Heart left ventricle (tissue), 16 donors: Measurements from ENCODE around the gene MYO16. TPM values are rescaled to one million over a fixed set of nuclear protein-coding genes. Genes with fewer than 3 reads are reported as not detected.

Experiments used
- ATAC-seq, 4 donors: fragments of 200-7000 bp; cut with Tn5 transposase; one replicate each; pipeline ENCODE4 v1.9.1; 2020 to 2022; ENCODE audit warnings: moderate library complexity in 4 of 4, mild to moderate bottlenecking in 3 of 4, moderate number of reproducible peaks in 1 of 4
- DNase-seq, 5 donors: peaks; one replicate each; pipeline ENCODE4 v3.0.0-alpha.2; 2020
- H3K27ac ChIP-seq, 12 donors: fragments of 200-600 bp; sonication (generic) in 4 of 12; one replicate each; pipeline versions ENCODE4 v1.5.0 to v1.8.0; 2016 to 2022; ENCODE audit warnings: mild to moderate bottlenecking in 2 of 12
- H3K27me3 ChIP-seq, 9 donors: fragments of 200-600 bp; sonication (generic) in 2 of 9; one replicate each; pipeline versions ENCODE4 v1.5.1 to v1.8.0; 2016 to 2022; ENCODE audit warnings: mild to moderate bottlenecking in 3 of 9
- H3K36me3 ChIP-seq, 9 donors: fragments of 200-600 bp; sonication (generic) in 2 of 9; one replicate each; pipeline versions ENCODE4 v1.5.0 to v1.8.0; 2018 to 2022; ENCODE audit warnings: mild to moderate bottlenecking in 2 of 9
- H3K4me1 ChIP-seq, 12 donors: fragments of 200-600 bp; sonication (generic) in 4 of 12; one replicate each; pipeline versions ENCODE4 v1.5.0 to v1.8.0; 2016 to 2022; ENCODE audit warnings: mild to moderate bottlenecking in 3 of 12
- H3K4me3 ChIP-seq, 12 donors: fragments of 200-600 bp; sonication (generic) in 4 of 12; one replicate each; pipeline versions ENCODE4 v1.5.0 to v1.8.0; 2017 to 2022; ENCODE audit warnings: mild to moderate bottlenecking in 9 of 12, moderate library complexity in 4 of 12
- H3K9me3 ChIP-seq, 12 donors: fragments of 200-600 bp; sonication (generic) in 4 of 12; one replicate each; pipeline versions ENCODE4 v1.5.0 to v1.8.0; 2016 to 2022; ENCODE audit warnings: mild to moderate bottlenecking in 1 of 12
- POLR2A ChIP-seq, 2 donors: fragments of 450-650 bp; IDR thresholded peaks; one replicate each; pipeline ENCODE4 v1.6.1; 2017; ENCODE audit warnings: antibody characterized with exemption in 2 of 2, mild to moderate bottlenecking in 2 of 2, moderate library complexity in 2 of 2
- WGBS, 4 donors: extraction: QIAGEN DNeasy Blood & Tissue Kit in 2 of 4; methylation state at CpG; one replicate each; pipeline versions ENCODE4 v1.1.5 to v1.1.7; 2013 to 2018; 5-methylcytosine and 5-hydroxymethylcytosine counted together
- intact Hi-C, 10 donors: fragments of 100-400 bp; cut with DNase I; formaldehyde crosslinking; loops; one replicate each; pipeline versions ENCODE4 v1.11.1 to v1.14.2; 2022
- polyA plus RNA-seq, 2 donors: library from polyadenylated mRNA; stranded (reverse); fragments of 200-250 nt; gene quantifications; one replicate each; pipeline ENCODE4 v1.2.3, GENCODE V29; 2013
- total RNA-seq, 9 donors: library from RNA; depleted of rRNA in 2 of 9; stranded (reverse); fragments of >200 nt in 2 of 9; fragmentation: NEBNext Ultra II Directional in 3 of 9; extraction: Animal tissue kit (Norgen Biotek cat#: 25700) in 3 of 9; gene quantifications; one replicate each; pipeline versions ENCODE4 v1.1.0 to v1.2.4, GENCODE V29; 2016 to 2023
- TF ChIP-seq, protein P1 (sequence below), 12 donors: fragments of 200-600 bp; sonication (generic) in 4 of 12; IDR thresholded peaks; one replicate each; pipeline versions ENCODE4 v1.5.0 to v1.8.0; 2018 to 2022; ENCODE audit warnings: antibody characterized with exemption in 12 of 12, mild to moderate bottlenecking in 5 of 12
- donor health status: ischemic (EF 13 %, LVEDD 7.1; RV severe dilation, severe dysfunction).
- donor health status: healthy with polysubstance abuse.
- donor health status: DM: no; HTN: yes; CAD: no.
- donor health status: DM: no; HTN: no; CAD: no.
- donor health status: ischemic (EF 25% LVEDD 6.9; RV normal size, moderate dysfunction).
- donor health status: ischemic (EF 25% LVEDD 5.7; RV mildly dilated, moderate dysfunction).
- donor health status: healthy.
- donor health status: DM: yes; HTN: yes; CAD: no.
- donor health status: ischemic (EF 35%, LVEDD 5.7; RV mildly dilated, moderate dysfunction).
- donor health status: nonischemic (EF 11% LVEDD 7.7; RV severe dilation, severe dysfunction).
- donor health status: DM: yes; HTN: yes; CAD: no.
- donor health status: PGD.
- donor health status: ischemic (EF 29% LVEDD 5.4; RV normal size, mild dysfunction).
- donor health status: nonischemic (EF 23%, LVEDD 6.1; RV moderate dilation, normal function).

Gene MYO16
- total and polyA plus RNA-seq, 11 donors: 0.16 to 5.2 (median 0.81) TPM

DNA sequence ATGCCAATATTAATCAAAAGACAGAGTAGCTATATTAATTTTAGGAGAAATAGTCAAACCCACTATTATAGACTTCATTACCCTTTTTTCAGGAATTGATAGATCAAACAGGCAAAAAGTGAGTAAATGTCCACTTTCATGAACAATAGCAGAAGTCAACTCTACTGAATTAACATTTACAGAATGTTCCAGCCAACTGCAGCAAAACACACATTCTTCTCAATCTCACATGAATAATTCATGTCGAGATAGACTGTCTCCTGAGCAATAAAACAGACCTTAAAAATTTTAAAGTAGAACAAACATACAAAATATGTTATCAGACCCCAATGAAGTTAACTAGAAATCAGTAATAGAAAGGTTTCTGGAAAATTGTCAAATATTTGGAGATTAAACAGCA, 118.4 kb downstream of the MYO16 start:
- Histone ChIP-seq H3K9me3 (peaks cover 0 to 11% (median 0%) of the 10 kb centered on the region in 12 donors), H3K4me3 (no peak overlapping the region), H3K36me3 (no peaks in the 10 kb centered on the region), H3K4me1 (no peaks in the 10 kb centered on the region), H3K27me3 (no peaks in the 10 kb centered on the region), H3K27ac (no peak overlapping the region)
- ATAC-seq: no peak
- 61 to 71% (median 66%) methylated on average over 1 of the region's 1 CpG for WGBS, 4 donors
- TF ChIP-seq POLR2A (IDR thresholded peaks at IDR 0.05): no peak
- TF ChIP-seq, protein P1, sequence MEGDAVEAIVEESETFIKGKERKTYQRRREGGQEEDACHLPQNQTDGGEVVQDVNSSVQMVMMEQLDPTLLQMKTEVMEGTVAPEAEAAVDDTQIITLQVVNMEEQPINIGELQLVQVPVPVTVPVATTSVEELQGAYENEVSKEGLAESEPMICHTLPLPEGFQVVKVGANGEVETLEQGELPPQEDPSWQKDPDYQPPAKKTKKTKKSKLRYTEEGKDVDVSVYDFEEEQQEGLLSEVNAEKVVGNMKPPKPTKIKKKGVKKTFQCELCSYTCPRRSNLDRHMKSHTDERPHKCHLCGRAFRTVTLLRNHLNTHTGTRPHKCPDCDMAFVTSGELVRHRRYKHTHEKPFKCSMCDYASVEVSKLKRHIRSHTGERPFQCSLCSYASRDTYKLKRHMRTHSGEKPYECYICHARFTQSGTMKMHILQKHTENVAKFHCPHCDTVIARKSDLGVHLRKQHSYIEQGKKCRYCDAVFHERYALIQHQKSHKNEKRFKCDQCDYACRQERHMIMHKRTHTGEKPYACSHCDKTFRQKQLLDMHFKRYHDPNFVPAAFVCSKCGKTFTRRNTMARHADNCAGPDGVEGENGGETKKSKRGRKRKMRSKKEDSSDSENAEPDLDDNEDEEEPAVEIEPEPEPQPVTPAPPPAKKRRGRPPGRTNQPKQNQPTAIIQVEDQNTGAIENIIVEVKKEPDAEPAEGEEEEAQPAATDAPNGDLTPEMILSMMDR (IDR thresholded peaks at IDR 0.05): no peak
- intact Hi-C loops: no loop called here
- no peak for DNase-seq

DNA sequence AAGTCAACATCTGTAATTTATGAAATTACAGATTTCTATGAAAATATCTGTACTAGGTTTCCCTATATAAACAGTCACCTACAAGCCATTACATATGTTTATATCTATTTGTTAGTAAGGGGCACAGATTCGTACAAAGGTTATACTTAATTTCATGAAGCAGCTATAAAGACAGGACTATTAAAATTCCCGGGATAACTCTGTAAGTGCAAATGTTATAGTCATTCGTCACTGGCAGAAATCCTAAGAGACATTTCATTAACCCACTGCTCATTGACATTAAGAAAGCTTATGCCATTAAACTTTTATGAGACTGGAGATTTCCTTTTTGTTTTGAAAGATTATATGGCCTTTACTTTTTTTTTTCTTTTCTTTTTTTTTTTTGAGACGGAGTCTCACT, 122.9 kb downstream of the MYO16 start:
- Histone ChIP-seq H3K36me3 (no peaks in the 10 kb centered on the region), H3K27me3 (no peaks in the 10 kb centered on the region), H3K9me3 (peaks cover 0 to under 1% (median 0%) of the 10 kb centered on the region in 12 donors), H3K4me1 (no peaks in the 10 kb centered on the region), H3K27ac (no peak overlapping the region), H3K4me3 (no peak overlapping the region)
- intact Hi-C loops: no loop called here
- WGBS, 4 donors: 48 to 74% (median 60%) methylated on average over 4 of the region's 4 CpGs
- DNase-seq: no peak
- no peak for TF ChIP-seq POLR2A (IDR thresholded peaks at IDR 0.05)
- TF ChIP-seq, protein P1 (IDR thresholded peaks at IDR 0.05): no peak
- ATAC-seq: no peak

DNA sequence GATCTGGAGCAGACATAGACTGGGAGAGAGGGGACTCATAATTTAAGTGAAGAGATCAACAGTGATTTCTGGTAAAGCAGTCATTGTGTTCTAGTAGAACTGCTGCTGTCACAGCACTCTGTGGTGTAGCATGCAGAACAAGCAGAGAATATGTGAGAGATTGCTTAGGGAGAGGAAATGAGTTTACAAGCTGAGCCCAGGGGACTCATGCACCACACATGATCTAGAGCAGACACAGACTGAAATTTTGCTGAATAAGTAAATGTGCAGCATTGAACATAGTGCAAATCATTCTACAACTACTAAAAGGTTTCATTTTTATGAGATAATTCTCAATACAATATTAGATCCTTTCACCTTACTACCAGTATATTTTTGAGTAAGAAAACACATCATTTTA, 125.7 kb downstream of the MYO16 start:
- H3K4me3 ChIP-seq: no peak overlapping the region
- no peaks in the 10 kb centered on the region for H3K27me3 ChIP-seq
- no peaks in the 10 kb centered on the region for H3K9me3 ChIP-seq
- no peaks in the 10 kb centered on the region for H3K4me1 ChIP-seq
- TF ChIP-seq, protein P1 (IDR thresholded peaks at IDR 0.05): no peak
- TF ChIP-seq POLR2A (IDR thresholded peaks at IDR 0.05): no peak
- DNase-seq (no peak), ATAC-seq (peak in 1 of 4 donors; percentile 16)
- intact Hi-C loops: no loop called here
- no peaks in the 10 kb centered on the region for H3K36me3 ChIP-seq
- no peak overlapping the region for H3K27ac ChIP-seq

DNA sequence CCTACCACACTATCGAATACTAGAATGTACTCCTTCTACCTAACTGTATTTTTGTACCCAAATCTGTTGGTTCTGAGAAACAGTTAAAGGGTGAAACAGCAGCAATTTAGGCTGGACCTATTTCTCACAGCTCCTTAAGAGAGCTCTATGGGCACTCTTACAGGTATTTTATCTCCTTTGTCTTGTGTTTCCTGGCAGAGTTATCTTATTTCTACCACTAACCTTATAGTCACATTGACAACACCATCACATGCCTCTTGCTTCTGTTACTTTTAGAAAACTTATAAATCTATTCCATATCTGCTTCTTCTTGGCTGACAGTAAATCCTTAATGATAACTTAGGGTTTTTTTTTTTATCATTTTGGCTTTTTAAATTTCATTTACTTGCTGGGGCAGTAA, 130.7 kb downstream of the MYO16 start:
- TF ChIP-seq, protein P1 (IDR thresholded peaks at IDR 0.05): no peak
- TF ChIP-seq POLR2A (IDR thresholded peaks at IDR 0.05): no peak
- H3K27ac ChIP-seq: no peak overlapping the region
- no peak overlapping the region for H3K4me3 ChIP-seq
- H3K9me3 ChIP-seq: no peaks in the 10 kb centered on the region
- no peaks in the 10 kb centered on the region for H3K36me3 ChIP-seq
- ATAC-seq: no peak
- 92 to 100% (median 96%) methylated on average over 1 of the region's 1 CpG for WGBS, 4 donors
- intact Hi-C loops: no loop called here
- no peaks in the 10 kb centered on the region for H3K4me1 ChIP-seq
- peaks cover 0 to 3% (median 0%) of the 10 kb centered on the region in 9 donors for H3K27me3 ChIP-seq
- DNase-seq: no peak
